Lower leg skin (tissue), 3 donors: Measurements from ENCODE around the gene SLC2A6.

Experiments used
- POLR2A ChIP-seq, 2 donors: fragments of 450-650 bp; IDR thresholded peaks; one replicate each; pipeline ENCODE4 v1.6.1; 2016 to 2017; ENCODE audit warnings: antibody characterized with exemption in 2 of 2, mild to moderate bottlenecking in 1 of 2, moderate library complexity in 1 of 2
- TF ChIP-seq, protein P1 (sequence below), 3 donors: fragments of 450-650 bp; IDR thresholded peaks; one replicate each; pipeline ENCODE4 v1.5.1; 2016; ENCODE audit warnings: antibody characterized with exemption in 3 of 3, mild to moderate bottlenecking in 3 of 3, moderate library complexity in 2 of 3

DNA sequence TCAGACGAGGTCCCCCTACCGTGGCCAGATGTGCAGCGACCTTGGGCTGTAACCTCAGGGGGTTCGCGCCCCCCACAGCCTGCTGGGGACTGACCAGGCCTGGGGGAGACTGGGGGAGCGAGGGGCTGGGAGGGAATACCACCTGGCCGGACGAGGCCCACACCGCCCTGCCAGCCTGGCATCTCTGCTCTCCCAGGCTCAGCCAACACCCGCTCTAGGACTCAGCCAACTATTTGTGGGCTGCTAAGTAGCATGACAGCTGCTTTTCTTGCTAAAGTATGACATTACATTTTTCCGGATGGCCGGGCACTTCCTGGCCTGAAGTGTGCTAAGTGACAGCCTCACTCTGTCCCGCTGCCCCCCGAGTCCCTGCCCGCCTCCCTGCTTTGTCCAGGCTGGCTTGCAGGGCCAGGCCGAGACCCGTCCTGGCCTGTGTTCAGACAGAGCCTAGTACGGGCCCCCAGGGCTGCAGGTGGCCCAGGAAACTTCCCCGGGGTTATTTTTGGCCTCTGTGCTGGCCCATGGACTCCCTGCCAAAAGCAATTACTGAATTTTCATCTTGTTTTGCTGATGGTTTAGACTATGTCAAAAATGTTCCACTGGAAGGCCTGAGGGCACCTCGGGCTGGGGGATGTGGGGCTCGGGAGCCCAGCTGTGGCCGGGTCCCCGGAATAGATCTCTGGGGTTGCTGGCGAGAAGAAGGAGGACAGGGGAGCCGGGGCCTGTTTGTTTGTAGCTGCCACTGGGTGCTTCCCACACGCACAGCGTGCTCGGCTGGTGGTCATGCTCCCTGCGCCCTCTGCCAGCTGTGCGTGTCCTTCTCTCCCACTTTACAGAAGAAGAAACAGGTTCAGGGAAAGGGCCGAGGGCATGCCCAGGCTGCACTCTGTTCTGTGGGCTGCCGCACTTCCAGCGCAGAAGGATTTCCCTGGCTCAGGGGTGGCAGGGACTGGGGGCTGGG lies 13.4 kb upstream of the SLC2A6 start:
- TF ChIP-seq, protein P1, sequence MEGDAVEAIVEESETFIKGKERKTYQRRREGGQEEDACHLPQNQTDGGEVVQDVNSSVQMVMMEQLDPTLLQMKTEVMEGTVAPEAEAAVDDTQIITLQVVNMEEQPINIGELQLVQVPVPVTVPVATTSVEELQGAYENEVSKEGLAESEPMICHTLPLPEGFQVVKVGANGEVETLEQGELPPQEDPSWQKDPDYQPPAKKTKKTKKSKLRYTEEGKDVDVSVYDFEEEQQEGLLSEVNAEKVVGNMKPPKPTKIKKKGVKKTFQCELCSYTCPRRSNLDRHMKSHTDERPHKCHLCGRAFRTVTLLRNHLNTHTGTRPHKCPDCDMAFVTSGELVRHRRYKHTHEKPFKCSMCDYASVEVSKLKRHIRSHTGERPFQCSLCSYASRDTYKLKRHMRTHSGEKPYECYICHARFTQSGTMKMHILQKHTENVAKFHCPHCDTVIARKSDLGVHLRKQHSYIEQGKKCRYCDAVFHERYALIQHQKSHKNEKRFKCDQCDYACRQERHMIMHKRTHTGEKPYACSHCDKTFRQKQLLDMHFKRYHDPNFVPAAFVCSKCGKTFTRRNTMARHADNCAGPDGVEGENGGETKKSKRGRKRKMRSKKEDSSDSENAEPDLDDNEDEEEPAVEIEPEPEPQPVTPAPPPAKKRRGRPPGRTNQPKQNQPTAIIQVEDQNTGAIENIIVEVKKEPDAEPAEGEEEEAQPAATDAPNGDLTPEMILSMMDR (IDR thresholded peaks at IDR 0.05) = no peak
- no peak for TF ChIP-seq POLR2A (IDR thresholded peaks at IDR 0.05)
